Superior temporal gyrus (tissue), 1 donor: Measurements from ENCODE around the gene WASHC1.
"Not testable (repeated sequence)": the region's sequence is repeated elsewhere in the genome, so short reads cannot be mapped to it uniquely, and the experiment has no call there.

Experiments
- DNase-seq: peaks from one replicate; pipeline ENCODE4 v3.0.0-alpha.2; 2016; ENCODE audit errors: extremely low spot score

The WASHC1 gene, protein sequence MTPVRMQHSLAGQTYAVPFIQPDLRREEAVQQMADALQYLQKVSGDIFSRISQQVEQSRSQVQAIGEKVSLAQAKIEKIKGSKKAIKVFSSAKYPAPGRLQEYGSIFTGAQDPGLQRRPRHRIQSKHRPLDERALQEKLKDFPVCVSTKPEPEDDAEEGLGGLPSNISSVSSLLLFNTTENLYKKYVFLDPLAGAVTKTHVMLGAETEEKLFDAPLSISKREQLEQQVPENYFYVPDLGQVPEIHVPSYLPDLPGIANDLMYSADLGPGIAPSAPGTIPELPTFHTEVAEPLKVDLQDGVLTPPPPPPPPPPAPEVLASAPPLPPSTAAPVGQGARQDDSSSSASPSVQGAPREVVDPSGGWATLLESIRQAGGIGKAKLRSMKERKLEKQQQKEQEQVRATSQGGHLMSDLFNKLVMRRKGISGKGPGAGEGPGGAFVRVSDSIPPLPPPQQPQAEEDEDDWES

DNA sequence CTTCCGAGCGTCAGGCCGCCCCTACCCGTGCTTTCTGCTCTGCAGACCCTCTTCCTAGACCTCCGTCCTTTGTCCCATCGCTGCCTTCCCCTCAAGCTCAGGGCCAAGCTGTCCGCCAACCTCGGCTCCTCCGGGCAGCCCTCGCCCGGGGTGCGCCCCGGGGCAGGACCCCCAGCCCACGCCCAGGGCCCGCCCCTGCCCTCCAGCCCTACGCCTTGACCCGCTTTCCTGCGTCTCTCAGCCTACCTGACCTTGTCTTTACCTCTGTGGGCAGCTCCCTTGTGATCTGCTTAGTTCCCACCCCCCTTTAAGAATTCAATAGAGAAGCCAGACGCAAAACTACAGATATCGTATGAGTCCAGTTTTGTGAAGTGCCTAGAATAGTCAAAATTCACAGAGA, at the start of gene WASHC1:
TSS of gene WASHC1 (minus strand) at position 101 of the 400 bp plus-strand sequence. CDS start 4,457 bp downstream, outside the sequence.
- DNase-seq, result not testable (repeated sequence)

DNA sequence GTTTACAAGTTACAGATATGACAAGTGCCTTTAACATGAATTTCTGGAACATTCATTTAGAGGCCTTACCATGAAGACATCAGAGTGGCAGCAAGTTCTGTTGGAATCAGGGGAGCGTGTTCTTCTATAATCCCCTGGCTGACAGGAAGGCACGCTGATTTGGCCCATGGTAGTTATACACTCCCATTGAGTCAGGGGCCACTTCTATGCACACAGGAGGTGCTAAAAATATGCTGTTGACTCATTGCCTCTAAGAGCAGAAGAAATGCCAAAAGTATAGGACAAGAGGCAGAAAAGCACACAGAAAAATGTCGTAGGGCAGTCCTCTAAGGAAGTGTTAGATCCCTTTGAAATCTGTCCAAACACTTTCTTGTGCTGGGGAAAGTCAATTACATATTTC, 49.1 kb upstream of the WASHC1 start:
- DNase-seq, result not testable (repeated sequence)

DNA sequence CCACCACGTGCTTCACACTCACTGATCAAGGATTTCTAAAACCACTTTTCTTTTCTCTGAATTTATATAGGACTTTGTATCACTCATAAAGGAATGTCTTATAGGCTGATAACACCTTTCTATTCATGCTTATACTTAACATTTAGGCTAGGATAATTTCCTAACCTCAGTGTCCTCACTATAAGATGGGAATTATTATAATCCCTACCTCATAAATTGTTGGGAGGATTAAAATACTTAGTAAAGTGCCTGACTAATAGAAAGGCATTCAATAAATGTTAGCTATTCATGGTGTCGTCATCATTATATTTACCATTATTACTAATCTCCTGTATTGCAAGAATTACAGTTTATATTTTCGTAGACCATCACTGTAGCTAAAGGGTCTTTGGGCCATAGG, 47.1 kb upstream of the WASHC1 start:
- not testable (repeated sequence) for DNase-seq

DNA sequence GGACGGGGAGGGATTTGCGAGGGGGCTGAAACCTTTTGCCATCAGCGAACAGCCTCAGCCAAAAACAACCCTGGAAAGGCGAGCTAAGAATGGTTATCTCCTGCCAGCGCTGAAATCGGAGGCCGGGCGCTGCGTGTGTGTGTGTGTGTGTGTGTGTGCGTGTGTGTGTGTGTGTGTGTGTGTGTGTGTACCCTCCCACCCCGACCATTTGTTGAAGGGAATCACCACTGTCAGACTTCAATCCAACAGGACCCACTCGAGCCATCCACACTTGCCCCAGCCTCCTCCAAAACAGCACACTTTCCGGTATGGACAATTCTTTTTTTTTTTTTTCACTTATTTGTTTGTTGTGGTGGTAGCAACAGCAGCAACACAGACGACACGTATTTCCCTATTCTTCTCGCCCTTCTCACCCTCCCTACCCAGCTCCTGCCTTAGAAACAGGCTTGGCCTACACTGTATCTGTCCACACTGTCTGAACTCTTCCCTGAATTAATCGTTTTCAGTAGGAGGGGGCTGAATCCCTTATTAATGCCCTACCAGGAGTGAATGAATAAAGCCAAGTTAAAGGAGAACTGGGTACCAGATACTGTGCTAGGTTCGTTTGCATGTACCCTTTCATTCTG, 44.8 kb upstream of the WASHC1 start:
- not testable (repeated sequence) for DNase-seq

DNA sequence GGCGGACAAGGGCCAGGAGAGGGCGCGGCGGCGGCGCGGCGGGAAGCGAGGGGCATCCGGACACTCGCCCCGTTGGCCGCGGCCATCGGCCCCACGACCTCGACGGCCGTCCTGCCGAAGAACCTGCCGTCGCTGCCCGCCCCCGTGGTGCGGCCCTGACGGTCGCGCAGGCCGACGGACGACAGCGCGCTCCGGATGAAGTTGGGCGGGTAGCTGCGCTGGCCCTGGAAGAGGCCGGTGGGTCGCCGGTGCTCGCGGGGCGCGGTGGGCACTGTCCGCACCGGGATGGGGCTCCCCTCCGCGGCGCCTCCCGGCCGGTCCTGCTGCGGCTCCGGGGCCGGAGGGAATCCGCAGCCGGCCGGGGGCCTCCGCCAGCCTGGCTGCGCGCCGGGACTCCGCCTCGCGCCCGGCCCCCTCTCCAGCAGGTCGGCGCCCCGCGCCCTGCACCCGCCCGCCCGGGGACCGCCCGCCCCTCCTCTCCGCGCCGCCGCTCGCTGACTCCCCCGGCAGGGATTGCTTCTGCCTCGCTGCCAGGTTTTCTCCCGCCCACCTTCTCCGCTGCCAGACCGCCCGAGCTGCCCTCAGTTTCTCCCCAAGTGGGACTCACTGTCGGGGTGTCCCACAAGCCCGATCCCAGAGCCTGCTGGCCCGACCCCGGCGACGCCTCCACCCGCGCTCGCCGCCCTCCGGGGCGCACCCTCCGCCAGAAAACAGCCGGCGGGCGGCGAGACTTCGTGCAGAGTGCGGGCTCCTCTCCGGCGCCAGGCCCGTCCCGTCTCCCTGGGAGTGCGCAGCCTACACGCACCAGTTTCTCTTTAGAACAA, 44.0 kb upstream of the WASHC1 start:
- not testable (repeated sequence) for DNase-seq

DNA sequence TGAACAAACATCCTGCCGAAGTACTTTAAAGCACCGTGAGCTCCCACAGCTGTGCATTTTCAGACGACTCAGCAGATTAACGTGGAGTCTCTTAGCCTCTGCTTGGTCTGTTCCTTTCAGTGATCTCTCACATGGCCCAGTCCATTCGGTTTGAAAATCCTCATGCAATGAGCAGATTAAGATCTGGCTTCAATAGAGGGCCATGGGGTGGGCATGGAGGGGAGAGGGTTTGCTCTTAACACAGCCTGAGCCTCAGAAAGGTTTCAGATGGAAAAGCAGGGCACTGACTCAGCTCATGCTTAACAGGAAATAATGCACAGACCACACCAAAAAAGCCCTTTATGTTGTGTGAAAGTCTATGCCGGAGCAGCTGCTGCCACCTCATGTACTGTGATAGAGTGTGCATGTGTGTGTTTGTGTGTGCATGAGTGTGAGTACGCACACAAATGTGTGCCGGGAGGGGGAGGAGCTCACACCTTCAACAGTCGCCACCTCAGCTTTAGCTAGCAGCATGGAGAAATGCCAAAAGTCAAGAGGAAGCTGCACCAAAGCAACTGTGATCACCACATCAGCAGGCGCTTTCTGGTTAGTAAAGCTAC, 33.9 kb upstream of the WASHC1 start:
- DNase-seq, result not testable (repeated sequence)

DNA sequence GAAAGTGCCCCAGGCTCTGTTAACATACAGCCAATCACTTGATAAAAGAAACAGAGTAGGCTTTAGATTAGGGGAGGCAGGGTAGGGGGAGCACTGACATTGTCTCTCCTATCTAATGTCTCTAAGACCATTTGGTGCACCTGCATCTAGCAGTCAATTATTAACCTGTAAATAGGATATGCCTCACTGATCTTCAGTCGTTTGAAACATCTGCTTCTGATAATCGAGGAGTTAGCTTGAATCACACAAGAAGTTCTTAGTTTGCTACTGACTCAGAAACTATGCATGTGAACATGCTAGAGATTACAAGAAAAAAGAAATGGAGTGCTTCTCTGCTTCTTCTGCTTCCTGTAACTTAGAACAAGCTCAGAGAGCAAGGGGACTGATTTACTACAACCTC, 23.4 kb upstream of the WASHC1 start:
- not testable (repeated sequence) for DNase-seq

DNA sequence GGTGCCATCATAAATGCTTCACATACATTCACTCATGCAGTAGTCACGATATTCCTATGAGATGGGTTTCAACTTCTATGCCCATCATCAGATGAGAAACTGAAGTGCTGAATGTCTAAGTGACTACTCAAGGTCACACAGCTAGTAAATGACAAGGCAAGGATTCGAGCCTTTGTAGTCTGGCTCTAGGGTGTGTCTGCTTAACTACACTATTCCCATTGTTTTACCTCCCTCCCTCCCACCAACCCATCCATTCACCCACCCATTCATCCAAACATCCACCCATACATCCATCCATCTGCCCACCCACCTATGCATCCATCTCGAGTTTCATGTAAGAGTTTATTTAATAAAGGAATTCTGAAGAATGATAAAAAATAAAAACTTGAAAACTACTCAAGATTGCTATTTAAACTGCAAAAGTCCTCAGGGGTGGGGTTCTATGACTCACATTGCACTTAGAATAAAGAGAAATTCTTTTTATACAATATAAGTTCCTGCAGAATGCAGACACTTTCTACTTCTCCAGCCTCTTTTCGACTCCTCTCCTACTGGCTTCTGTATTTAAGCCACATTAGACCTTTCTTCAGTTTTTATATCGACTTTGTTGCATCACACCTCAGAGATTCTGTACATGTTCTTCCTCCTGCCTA, 19.1 kb upstream of the WASHC1 start:
- not testable (repeated sequence) for DNase-seq

DNA sequence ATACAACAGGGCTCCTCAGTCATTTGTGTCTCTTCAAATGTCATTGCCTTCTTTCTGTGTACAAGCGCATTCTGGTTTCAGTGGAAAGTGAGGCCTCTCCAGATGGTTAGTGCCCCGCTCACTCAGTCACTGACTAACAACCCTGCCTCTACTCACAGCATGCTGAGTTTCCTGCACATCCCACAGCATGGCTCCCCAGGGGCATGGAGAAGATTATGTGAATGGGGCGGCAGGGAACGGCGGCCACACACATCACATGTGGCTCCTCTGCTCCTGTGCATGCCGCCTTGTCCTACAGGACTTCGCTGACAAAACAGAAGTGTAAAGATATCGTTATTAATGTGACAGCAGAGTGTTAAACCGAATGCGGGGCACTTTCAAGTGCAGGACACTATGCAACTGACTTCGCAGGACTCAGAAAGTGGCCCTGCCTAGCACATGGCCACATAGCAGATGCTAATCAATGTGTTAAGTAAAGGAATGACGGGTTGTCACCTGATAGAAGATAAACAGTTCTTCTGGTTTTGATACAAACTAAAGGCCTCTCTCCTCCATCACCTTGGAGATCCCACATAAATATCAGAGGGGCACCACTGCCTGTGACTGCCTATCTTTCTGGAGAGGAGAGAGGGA, 17.5 kb upstream of the WASHC1 start:
- not testable (repeated sequence) for DNase-seq

DNA sequence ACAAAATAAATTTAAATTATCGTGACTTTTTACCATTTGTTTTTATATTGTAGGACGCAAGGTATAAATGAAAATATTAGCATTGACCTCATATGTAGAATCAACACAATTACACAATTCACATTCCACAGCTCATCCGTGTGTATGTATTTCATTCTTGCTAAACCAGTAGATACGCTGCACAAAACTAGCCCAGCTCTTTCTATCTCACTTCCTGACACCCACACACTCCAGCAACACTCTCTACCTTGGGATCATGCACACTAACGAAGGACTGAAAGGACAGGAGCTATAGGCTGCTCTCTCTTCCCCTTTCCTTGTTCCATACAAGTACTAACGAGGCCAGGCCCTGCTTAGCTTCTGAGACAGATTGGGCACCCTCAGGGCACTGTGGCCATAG, 16.9 kb upstream of the WASHC1 start:
- DNase-seq, result not testable (repeated sequence)

DNA sequence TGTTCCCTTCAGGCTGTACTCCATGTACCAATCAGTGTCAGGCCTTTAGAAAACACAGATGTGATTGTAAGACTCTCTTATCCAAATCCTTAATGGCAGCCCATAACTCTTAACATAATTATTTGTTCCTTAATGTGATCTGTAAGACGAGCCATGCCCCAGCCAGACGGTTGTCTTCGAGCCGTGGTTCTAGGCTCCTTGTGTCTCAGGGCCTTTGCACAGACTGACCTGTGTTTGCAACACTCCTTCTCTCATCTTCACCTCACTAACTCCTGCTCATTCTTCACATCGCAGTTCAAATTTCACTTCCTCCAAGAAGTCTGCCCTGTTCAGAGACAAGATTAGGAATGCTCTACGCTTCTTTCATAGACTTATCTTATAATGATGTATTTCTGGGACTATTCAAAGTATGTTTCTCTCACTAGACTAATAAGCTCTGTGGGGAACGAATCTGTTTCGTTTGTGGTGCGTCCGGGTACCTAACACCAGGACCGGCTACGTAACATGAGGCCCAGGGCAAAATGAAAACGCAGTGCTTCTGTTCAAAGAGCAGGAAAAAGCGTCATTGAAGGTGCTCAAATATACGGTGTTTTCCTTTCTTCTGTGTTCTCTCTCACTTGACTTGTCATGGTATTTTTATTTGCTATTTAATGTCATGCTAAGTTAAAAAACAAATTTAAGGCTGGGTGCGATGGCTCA, 16.1 kb upstream of the WASHC1 start:
- not testable (repeated sequence) for DNase-seq

DNA sequence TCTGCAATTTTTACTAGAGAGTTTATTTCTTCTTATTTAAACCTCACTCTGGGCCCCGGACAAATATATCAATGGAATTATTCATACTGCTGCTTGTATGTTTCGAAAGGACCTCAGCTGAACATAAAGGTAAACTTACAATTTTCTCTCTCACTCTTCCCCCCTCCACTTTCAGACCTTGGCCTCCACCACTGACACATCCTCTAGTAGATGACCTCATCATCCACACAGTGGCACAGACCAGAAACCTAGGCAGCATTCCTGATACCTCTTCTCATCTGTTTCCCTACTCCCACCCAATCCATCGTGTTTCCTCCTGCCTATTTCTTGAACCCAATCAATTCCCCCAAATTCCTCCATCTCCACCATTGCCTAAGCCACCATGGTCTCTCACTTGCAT, 15.2 kb upstream of the WASHC1 start:
- not testable (repeated sequence) for DNase-seq

DNA sequence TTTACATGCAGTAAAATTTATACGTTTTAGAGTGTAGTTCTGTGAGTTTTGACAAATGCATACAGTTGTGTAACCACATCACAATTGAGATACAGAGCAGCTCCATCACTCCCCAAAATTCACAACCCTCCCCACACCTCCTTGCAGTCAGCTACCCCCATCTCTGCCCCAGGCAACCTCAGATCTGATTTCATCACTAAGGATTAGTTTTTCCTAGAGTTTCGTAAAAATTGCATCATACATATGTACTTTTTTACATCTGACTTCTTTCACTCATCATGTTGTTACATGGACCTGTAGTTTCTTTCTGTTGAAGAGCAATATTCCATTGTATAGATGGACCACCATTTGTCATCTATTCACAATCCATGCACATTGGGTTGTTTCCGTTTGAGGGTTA, 14.4 kb upstream of the WASHC1 start:
- not testable (repeated sequence) for DNase-seq

DNA sequence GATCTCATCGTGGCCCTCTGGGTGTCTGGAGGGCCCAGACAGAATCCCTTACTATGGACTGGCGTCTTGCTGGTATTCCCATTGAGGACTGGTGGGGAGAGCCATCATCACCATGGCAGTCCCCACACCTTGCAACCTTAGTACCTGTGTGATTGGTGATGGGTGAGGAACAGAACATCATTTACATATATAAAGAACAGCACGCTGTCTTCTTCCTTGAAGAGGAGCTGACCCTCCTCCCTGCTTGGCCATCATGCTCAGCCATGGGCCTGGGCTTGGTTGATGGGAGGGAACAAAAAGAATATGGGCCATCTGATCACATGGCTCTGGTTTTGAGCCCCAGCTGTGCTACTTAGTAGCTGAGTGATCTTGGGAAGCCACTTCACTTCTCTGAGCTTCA, 13.9 kb upstream of the WASHC1 start:
- not testable (repeated sequence) for DNase-seq

DNA sequence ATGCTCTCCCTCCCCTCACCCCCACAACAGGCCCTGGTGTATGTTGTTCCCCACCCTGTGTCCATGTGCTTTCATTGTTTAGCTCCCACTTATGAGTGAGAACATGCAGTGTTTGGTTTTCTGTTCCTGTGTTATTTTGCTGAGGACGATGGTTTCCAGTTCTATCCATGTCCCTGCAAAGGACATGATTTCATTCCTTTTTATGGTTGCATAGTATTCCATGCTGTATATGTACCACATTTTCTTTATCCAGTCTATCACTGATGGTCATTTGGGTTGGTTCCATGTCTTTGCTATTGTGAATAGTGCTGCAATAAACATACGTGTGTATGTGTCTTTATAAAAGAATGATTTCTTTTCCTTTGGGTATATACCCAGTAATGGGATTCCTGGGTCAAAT, 12.6 kb upstream of the WASHC1 start:
- not testable (repeated sequence) for DNase-seq

DNA sequence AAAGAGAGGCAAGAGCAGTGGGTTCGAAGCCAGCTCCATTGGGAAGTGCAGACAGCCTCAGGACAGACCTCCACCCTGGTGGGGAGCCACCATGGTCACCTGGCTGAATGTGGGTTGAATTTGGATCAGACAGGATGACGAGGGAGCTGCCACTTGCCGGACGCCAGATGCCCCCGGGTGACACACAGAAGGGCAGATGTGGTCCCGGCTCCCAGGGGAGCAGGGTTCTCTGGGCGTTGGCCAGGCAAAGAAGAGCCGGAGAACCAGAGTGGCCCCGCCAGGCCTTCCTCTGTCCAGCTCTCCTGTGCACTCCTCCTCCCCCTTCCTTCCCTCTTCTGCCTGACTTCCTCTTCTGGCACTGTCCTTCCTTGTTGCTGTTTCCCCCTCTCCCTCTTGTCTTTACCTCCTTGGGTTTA, 12.0 kb upstream of the WASHC1 start:
- DNase-seq, result not testable (repeated sequence)

DNA sequence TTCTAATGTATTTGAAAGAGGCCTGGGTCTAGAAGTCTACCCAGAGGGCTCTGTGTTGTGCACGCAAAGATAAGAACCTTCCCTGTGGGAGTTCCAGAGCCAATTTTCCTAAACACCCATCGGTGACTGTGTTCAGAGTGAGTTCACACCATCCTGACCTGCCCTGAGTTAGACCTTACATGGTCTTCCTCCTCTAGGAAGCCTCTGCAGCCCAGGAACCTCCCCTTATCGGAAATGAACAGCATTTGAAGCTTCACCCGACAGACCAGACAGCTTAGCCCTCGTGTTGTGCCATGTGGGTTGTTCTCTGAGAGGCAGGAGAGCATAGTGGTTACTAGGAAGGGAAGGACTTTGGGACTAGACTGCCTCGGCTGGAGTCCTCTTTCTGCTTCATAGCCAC, 3.1 kb upstream of the WASHC1 start:
- DNase-seq, result not testable (repeated sequence)

DNA sequence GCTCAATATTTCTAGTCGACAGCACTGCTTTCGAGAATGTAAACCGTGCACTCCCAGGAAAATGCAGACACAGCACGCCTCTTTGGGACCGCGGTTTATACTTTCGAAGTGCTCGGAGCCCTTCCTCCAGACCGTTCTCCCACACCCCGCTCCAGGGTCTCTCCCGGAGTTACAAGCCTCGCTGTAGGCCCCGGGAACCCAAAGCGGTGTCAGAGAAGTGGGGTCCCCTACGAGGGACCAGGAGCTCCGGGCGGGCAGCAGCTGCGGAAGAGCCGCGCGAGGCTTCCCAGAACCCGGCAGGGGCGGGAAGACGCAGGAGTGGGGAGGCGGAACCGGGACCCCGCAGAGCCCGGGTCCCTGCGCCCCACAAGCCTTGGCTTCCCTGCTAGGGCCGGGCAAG, 481 bp downstream of the WASHC1 start:
- DNase-seq, result not testable (repeated sequence)

DNA sequence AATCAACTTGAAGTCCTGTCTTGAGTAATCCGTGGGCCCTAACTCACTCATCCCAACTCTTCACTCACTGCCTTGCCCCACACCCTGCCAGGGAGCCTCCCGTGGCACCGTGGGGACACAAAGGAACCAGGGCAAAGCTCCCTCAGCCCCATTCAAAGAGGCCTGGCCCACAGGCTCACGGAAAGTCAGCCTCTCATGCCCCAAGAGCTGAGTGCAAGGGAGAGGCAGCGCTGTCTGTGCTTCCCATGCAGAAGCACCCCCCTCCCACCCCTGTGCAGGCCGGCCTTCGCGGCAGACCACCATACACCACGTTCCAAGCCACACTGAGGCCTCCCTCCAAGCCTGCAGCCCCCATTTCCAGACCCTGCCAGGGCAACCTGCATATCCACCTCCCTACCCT, 7.6 kb downstream of the WASHC1 start:
- not testable (repeated sequence) for DNase-seq

DNA sequence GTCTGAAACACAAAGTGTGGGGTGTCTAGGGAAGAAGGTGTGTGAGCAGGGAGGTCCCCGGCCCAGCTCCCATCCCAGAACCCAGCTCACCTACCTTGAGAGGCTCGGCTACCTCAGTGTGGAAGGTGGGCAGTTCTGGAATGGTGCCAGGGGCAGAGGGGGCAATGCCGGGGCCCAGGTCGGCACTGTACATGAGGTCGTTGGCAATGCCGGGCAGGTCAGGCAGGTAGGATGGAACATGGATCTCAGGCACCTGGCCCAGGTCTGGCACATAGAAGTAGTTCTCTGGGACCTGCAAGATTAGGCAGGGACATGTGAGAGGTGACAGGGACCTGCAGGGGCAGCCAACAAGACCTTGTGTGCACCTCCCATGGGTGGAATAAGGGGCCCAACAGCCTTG, 12.4 kb downstream of the WASHC1 start:
- not testable (repeated sequence) for DNase-seq
